ENCODE measurements around the gene STIM1. TPM values are rescaled to one million over a fixed set of nuclear protein-coding genes. Genes with fewer than 3 reads are reported as not detected.

Gene STIM1
- total RNA-seq, 1 donor from 2014 or later, result 46.9 TPM

DNA sequence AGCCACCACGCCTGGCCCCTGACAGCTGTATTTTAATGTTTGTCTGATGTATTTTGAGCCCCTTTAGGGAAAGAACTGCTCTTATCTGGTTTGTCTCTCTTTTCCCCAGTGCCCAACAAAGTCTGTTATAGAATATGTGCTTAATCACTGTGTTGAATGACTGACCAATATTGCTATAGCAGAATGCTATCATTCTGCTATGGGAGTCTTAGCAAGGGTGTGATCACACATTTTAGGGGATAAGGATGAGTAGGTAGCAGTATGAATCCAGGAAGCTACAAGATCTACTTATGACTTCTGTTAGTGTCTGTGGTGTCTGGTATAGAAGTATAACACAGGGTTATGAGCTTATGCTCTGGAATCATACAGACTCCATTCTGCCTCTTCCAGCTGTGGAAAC, 121.6 kb downstream of the STIM1 start:
- Mint-ChIP-seq H3K36me3 (ENCODE audit: unreplicated experiment) (peaks cover 4% of the 10 kb centered on the region), H3K9me3 (ENCODE audit: unreplicated experiment) (no peaks in the 10 kb centered on the region), H3K27me3 (ENCODE audit: unreplicated experiment) (no peaks in the 10 kb centered on the region), H3K27ac (ENCODE audit: unreplicated experiment) (no peak overlapping the region), H3K4me3 (ENCODE audit: unreplicated experiment) (no peak overlapping the region), H3K4me1 (ENCODE audit: unreplicated experiment) (peaks cover 11% of the 10 kb centered on the region)
- TF ChIP-seq CTCF (IDR thresholded peaks at IDR 0.05), result no peak
- DNase-seq (ENCODE audit: extremely low spot score, unreplicated experiment), result no peak

GRCh38 chr11:3981084-3981633, 125.7 kb downstream of the STIM1 start:
- DNase-seq (ENCODE audit: extremely low spot score, unreplicated experiment), result no peak
- H3K4me1 Mint-ChIP-seq (ENCODE audit: unreplicated experiment), result peaks cover 14% of the 10 kb centered on the region
- no peaks in the 10 kb centered on the region for H3K36me3 Mint-ChIP-seq (ENCODE audit: unreplicated experiment)
- H3K4me3 Mint-ChIP-seq (ENCODE audit: unreplicated experiment), result no peak overlapping the region
- H3K9me3 Mint-ChIP-seq (ENCODE audit: unreplicated experiment), result no peaks in the 10 kb centered on the region
- no peak for TF ChIP-seq CTCF (IDR thresholded peaks at IDR 0.05)
- H3K27ac Mint-ChIP-seq (ENCODE audit: unreplicated experiment), result no peak overlapping the region
- H3K27me3 Mint-ChIP-seq (ENCODE audit: unreplicated experiment), result no peaks in the 10 kb centered on the region

DNA sequence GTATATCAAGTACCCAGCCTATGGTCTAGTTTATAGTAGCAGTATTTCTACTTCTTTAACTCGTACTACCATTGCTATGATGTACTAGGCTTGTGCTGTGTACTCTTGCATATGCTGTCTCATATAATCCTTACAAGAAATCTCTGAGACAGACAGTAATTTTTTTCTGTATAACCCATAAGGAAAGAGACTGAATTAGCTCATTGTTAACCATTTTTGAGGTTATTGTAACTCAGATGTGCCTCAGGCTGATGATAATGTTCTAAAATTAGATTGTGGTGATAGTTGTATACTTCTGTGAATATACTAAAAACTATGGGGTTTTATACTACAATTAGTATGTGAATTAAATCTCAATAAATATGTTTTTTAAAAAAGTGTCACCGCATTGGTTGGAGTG, 127.0 kb downstream of the STIM1 start:
- no peak for DNase-seq (ENCODE audit: extremely low spot score, unreplicated experiment)
- Mint-ChIP-seq H3K27ac (ENCODE audit: unreplicated experiment) (no peak overlapping the region), H3K4me1 (ENCODE audit: unreplicated experiment) (peaks cover 14% of the 10 kb centered on the region), H3K27me3 (ENCODE audit: unreplicated experiment) (no peaks in the 10 kb centered on the region), H3K9me3 (ENCODE audit: unreplicated experiment) (no peaks in the 10 kb centered on the region), H3K4me3 (ENCODE audit: unreplicated experiment) (no peak overlapping the region), H3K36me3 (ENCODE audit: unreplicated experiment) (no peaks in the 10 kb centered on the region)
- TF ChIP-seq CTCF (IDR thresholded peaks at IDR 0.05), result no peak

GRCh38 chr11:3983101-3983500, 127.6 kb downstream of the STIM1 start:
- Mint-ChIP-seq H3K4me3 (ENCODE audit: unreplicated experiment) (no peak overlapping the region), H3K27me3 (ENCODE audit: unreplicated experiment) (no peaks in the 10 kb centered on the region), H3K4me1 (ENCODE audit: unreplicated experiment) (peaks cover 14% of the 10 kb centered on the region), H3K9me3 (ENCODE audit: unreplicated experiment) (no peaks in the 10 kb centered on the region), H3K27ac (ENCODE audit: unreplicated experiment) (no peak overlapping the region), H3K36me3 (ENCODE audit: unreplicated experiment) (no peaks in the 10 kb centered on the region)
- DNase-seq (ENCODE audit: extremely low spot score, unreplicated experiment), result no peak
- no peak for TF ChIP-seq CTCF (IDR thresholded peaks at IDR 0.05)

DNA sequence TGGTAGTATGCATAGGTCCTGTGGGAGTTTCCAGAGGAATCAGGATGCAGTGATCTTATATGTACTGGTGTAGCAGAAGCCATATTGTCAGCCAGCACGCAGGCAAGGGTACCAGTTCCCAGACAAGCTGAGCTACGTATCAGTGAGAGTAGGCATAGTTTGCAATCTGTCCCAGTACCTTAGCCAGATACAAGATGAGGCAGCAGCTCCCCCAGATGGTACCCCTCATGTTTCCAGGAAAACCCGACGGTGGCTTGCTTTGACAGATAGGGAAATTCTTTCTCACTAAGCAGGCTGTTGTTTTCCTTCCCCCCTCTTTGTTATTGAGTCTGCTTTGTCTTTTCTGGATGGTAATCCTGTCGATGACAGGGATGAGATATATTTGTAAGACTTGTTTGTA, 129.4 kb downstream of the STIM1 start:
- no peak for TF ChIP-seq CTCF (IDR thresholded peaks at IDR 0.05)
- Mint-ChIP-seq H3K4me1 (ENCODE audit: unreplicated experiment) (peaks cover 15% of the 10 kb centered on the region), H3K36me3 (ENCODE audit: unreplicated experiment) (peaks cover 4% of the 10 kb centered on the region), H3K27me3 (ENCODE audit: unreplicated experiment) (no peaks in the 10 kb centered on the region), H3K4me3 (ENCODE audit: unreplicated experiment) (no peak overlapping the region), H3K9me3 (ENCODE audit: unreplicated experiment) (no peaks in the 10 kb centered on the region), H3K27ac (ENCODE audit: unreplicated experiment) (no peak overlapping the region)
- DNase-seq (ENCODE audit: extremely low spot score, unreplicated experiment), result no peak
